SU-DHL-6 (cell line): ENCODE measurements around the gene KATNAL1.
A peak's percentile ranks its signal among the peaks of the same experiment; 100 is the strongest.

Experiments
- H2AFZ ChIP-seq: fragments of 200-600 bp; sonication (generic); 2 replicates; pipeline ENCODE4 v1.6.1; 2014; ENCODE audit warnings: low read depth, mild to moderate bottlenecking, moderate library complexity, mixed read lengths, antibody characterized with exemption, low read length; ENCODE audit not compliant: severe bottlenecking
- H3F3A ChIP-seq: fragments of 200-600 bp; shearing (Covaris generic); 2 replicates; pipeline ENCODE4 v1.6.0; 2016; ENCODE audit warnings: antibody characterized with exemption, mild to moderate bottlenecking; ENCODE audit not compliant: insufficient read depth
- H3K27ac ChIP-seq: fragments of 200-600 bp; sonication (generic); 2 replicates; pipeline ENCODE4 v1.5.1; 2016; ENCODE audit warnings: low read depth, mild to moderate bottlenecking, low read length, moderate library complexity, mixed read lengths
- H3K27me3 ChIP-seq: fragments of 200-600 bp; sonication (generic), shearing (Covaris generic); 2 replicates; pipeline ENCODE4 v1.6.0; 2014; ENCODE audit warnings: mild to moderate bottlenecking, low read length
- H3K36me3 ChIP-seq: fragments of 200-600 bp; sonication (generic); 2 replicates; pipeline ENCODE4 v1.6.1; 2014; ENCODE audit warnings: mild to moderate bottlenecking, low read length, mixed read lengths
- H3K4me2 ChIP-seq: fragments of 300-600, 200-600 bp; shearing (Covaris generic), sonication (generic); 2 replicates; pipeline ENCODE4 v1.6.0; 2014; ENCODE audit warnings: low read length, low read depth, mild to moderate bottlenecking; ENCODE audit not compliant: poor library complexity, severe bottlenecking
- H3K4me3 ChIP-seq: fragments of 200-600 bp; sonication (generic); 2 replicates; pipeline ENCODE4 v1.5.1; 2014; ENCODE audit warnings: antibody characterized with exemption, low read length, mild to moderate bottlenecking, mixed read lengths; ENCODE audit not compliant: insufficient read depth, poor library complexity, severe bottlenecking
- H3K79me2 ChIP-seq: fragments of 200-600 bp; sonication (generic); 2 replicates; pipeline ENCODE4 v1.6.1; 2014; ENCODE audit warnings: mild to moderate bottlenecking, low read length, moderate library complexity; ENCODE audit not compliant: insufficient read depth
- H3K9ac ChIP-seq: fragments of 200-600 bp; sonication (generic); 2 replicates; pipeline ENCODE4 v1.7.0; 2014; ENCODE audit warnings: mild to moderate bottlenecking, low read length
- H3K9me2 ChIP-seq: fragments of 200-600 bp; sonication (generic); replicated peaks from 2 replicates; pipeline ENCODE4 v1.6.1; 2014; ENCODE audit warnings: low read length; ENCODE audit not compliant: insufficient read depth
- H3K9me3 ChIP-seq: fragments of 200-600 bp; sonication (generic); 2 replicates; pipeline ENCODE4 v1.6.1; 2014; ENCODE audit warnings: low read length, mixed read lengths; ENCODE audit not compliant: insufficient read depth
- H4K20me1 ChIP-seq: fragments of 200-600 bp; sonication (generic); 2 replicates; pipeline ENCODE4 v1.6.1; 2014; ENCODE audit warnings: low read depth, mild to moderate bottlenecking, antibody characterized with exemption, low read length, moderate library complexity, mixed read lengths
- CTCF ChIP-seq: fragments of 200-600 bp; sonication (generic); IDR thresholded peaks from one replicate; pipeline ENCODE4 v1.5.1; 2017; ENCODE audit warnings: antibody characterized with exemption, mild to moderate bottlenecking, low read length, moderate library complexity; ENCODE audit not compliant: insufficient read depth, poor library complexity, severe bottlenecking
- EZH2phosphoT487 ChIP-seq: fragments of 200-600 bp; sonication (generic), shearing (Covaris generic); conservative IDR thresholded peaks from 2 replicates; pipeline ENCODE4 v1.6.1; 2018; ENCODE audit warnings: mild to moderate bottlenecking, antibody characterized with exemption, low read length, moderate library complexity, mixed read lengths

The KATNAL1 gene

GRCh38 chr13:30332456-30333143 lies 25.2 kb upstream of the KATNAL1 start:
- H3K4me3 ChIP-seq, result peak overlapping the region; percentile 29

GRCh38 chr13:30331331-30331771 lies 24.0 kb upstream of the KATNAL1 start:
- Histone ChIP-seq H3K9me3 (no peaks in the 10 kb centered on the region), H3K27ac (peak overlapping the region; percentile 96), H3K4me3 (peak overlapping the region; percentile 13), H3K79me2 (no peaks in the 10 kb centered on the region; the same call in 1 of the 2 replicates), H3K4me2 (peak overlapping the region; percentile 77), H4K20me1 (no peaks in the 10 kb centered on the region), H3K9ac (peak overlapping the region; percentile 52), H3K36me3 (no peaks in the 10 kb centered on the region), H2AFZ (peak overlapping the region; percentile 10), H3F3A (peaks cover 66% of the 10 kb centered on the region), H3K27me3 (no peaks in the 10 kb centered on the region), H3K9me2 (no peaks in the 10 kb centered on the region)
- TF ChIP-seq EZH2phosphoT487 (no peak), CTCF (no peak)

More at GRCh38 chr13:30332456-30333143, 25.2 kb upstream of the KATNAL1 start:
- Histone ChIP-seq H3K9ac (peak overlapping the region; percentile 52), H3K27me3 (no peaks in the 10 kb centered on the region), H3K36me3 (no peaks in the 10 kb centered on the region), H3F3A (peaks cover 57% of the 10 kb centered on the region), H3K9me3 (no peaks in the 10 kb centered on the region), H3K9me2 (no peaks in the 10 kb centered on the region), H2AFZ (no peak overlapping the region), H3K27ac (peak overlapping the region; percentile 96), H3K79me2 (no peaks in the 10 kb centered on the region; the same call in 1 of the 2 replicates), H3K4me2 (peak overlapping the region; percentile 77), H4K20me1 (no peaks in the 10 kb centered on the region)
- no peak for TF ChIP-seq CTCF

GRCh38 chr13:30329009-30329585 lies 21.7 kb upstream of the KATNAL1 start:
- no peaks in the 10 kb centered on the region for H4K20me1 ChIP-seq
- H3K9me2 ChIP-seq, result no peaks in the 10 kb centered on the region
- TF ChIP-seq EZH2phosphoT487 (no peak), CTCF (no peak)
- peak overlapping the region; percentile 77 for H3K27ac ChIP-seq
- no peaks in the 10 kb centered on the region; the same call in 1 of the 2 replicates for H3K79me2 ChIP-seq
- H3F3A ChIP-seq, result peaks cover 68% of the 10 kb centered on the region
- peak overlapping the region; percentile 32 for H3K4me3 ChIP-seq
- no peak overlapping the region for H2AFZ ChIP-seq
- no peaks in the 10 kb centered on the region for H3K9me3 ChIP-seq
- peak overlapping the region; percentile 44 for H3K9ac ChIP-seq
- peak overlapping the region; percentile 53 for H3K4me2 ChIP-seq
- H3K27me3 ChIP-seq, result no peaks in the 10 kb centered on the region
- H3K36me3 ChIP-seq, result no peaks in the 10 kb centered on the region
